ENCODE data around the gene CNPY4.
A peak's percentile ranks its signal among the peaks of the same experiment; 100 is the strongest.
"Not testable (repeated sequence)": the region's sequence is repeated elsewhere in the genome, so short reads cannot be mapped to it uniquely, and the experiment has no call there.

The CNPY4 gene

DNA sequence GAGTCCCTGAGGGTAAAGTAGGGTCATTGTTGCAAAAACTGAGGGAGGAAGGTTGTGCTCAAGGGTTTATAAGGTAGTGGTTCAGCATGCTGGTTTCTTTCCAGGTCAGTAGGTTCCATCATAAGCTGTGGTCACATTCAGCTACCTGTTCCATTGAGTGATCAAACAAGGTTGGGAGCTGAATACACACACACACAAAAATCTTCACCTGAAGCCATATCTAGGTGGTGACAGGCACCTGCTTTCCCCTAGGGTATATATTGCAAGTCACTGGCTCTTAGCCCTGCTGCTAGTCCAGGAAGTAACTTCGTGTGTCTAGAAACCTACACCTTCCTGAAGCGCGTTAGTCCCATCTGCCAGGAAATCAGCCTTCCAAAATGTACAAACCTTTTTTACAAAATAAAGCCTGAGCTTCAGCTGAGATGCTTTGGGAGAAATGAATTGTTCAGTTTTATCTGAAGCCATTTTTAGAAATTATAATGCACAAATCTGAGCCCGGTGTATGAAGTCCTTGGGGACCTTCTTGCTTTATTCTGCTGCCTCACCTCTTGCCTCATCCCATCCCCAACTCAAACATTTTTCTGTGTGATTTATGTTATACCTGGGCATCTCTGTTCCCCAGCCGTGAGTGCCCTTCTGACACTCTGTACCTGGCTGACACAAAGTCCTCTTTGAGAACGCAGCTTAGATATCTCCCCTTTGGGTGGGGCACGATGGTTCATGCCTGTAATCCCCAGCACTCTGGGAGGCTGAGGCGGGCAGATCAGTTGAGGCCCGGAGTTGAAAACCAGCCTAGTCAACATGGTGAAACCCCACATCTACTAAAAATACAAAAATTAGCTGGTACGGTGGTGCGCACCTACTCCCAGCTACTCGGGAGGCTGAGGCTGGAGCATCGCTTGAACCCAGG, 18.7 kb downstream of the CNPY4 start:
- Histone ChIP-seq H3K27me3 (replicated peaks; ENCODE audit: control insufficient read depth, insufficient read depth, low read length) (no peaks in the 10 kb centered on the region), H3K36me3 (ENCODE audit: control insufficient read depth, insufficient read depth, low read length) (no peaks in the 10 kb centered on the region), H3K4me3 (replicated peaks; ENCODE audit: low read depth, low read length) (no peak overlapping the region)
- TF ChIP-seq, protein P1, sequence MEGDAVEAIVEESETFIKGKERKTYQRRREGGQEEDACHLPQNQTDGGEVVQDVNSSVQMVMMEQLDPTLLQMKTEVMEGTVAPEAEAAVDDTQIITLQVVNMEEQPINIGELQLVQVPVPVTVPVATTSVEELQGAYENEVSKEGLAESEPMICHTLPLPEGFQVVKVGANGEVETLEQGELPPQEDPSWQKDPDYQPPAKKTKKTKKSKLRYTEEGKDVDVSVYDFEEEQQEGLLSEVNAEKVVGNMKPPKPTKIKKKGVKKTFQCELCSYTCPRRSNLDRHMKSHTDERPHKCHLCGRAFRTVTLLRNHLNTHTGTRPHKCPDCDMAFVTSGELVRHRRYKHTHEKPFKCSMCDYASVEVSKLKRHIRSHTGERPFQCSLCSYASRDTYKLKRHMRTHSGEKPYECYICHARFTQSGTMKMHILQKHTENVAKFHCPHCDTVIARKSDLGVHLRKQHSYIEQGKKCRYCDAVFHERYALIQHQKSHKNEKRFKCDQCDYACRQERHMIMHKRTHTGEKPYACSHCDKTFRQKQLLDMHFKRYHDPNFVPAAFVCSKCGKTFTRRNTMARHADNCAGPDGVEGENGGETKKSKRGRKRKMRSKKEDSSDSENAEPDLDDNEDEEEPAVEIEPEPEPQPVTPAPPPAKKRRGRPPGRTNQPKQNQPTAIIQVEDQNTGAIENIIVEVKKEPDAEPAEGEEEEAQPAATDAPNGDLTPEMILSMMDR (IDR thresholded peaks at IDR 0.05; ENCODE audit: insufficient read depth, low read length, poor library complexity, severe bottlenecking) = no peak
- DNase-seq (ENCODE audit: extremely low read depth, insufficient read length) = no peak

GRCh38 chr7:100141555-100141949, 22.1 kb downstream of the CNPY4 start:
- Histone ChIP-seq H3K36me3 (ENCODE audit: control insufficient read depth, insufficient read depth, low read length) (no peaks in the 10 kb centered on the region), H3K4me3 (replicated peaks; ENCODE audit: low read depth, low read length) (no peak overlapping the region), H3K27me3 (replicated peaks; ENCODE audit: control insufficient read depth, insufficient read depth, low read length) (no peaks in the 10 kb centered on the region)
- no peak for DNase-seq (ENCODE audit: extremely low read depth, insufficient read length)
- TF ChIP-seq, protein P1 (IDR thresholded peaks at IDR 0.05; ENCODE audit: insufficient read depth, low read length, poor library complexity, severe bottlenecking) = no peak

- TF ChIP-seq, protein P1 (IDR thresholded peaks at IDR 0.05; ENCODE audit: insufficient read depth, low read length, poor library complexity, severe bottlenecking) = no peak
- H3K27me3 ChIP-seq (replicated peaks; ENCODE audit: control insufficient read depth, insufficient read depth, low read length) = no peaks in the 10 kb centered on the region
- H3K36me3 ChIP-seq (ENCODE audit: control insufficient read depth, insufficient read depth, low read length) = no peaks in the 10 kb centered on the region
- no peak for DNase-seq (ENCODE audit: extremely low read depth, insufficient read length)
- H3K4me3 ChIP-seq (replicated peaks; ENCODE audit: low read depth, low read length) = no peak overlapping the region
Measured at GRCh38 chr7:100142461-100142860, 23.0 kb downstream of the CNPY4 start.

GRCh38 chr7:100146350-100146749, 26.9 kb downstream of the CNPY4 start:
- not testable (repeated sequence) for H3K27me3 ChIP-seq (replicated peaks; ENCODE audit: control insufficient read depth, insufficient read depth, low read length); DNase-seq (ENCODE audit: extremely low read depth, insufficient read length); H3K36me3 ChIP-seq (ENCODE audit: control insufficient read depth, insufficient read depth, low read length); H3K4me3 ChIP-seq (replicated peaks; ENCODE audit: low read depth, low read length)

DNA sequence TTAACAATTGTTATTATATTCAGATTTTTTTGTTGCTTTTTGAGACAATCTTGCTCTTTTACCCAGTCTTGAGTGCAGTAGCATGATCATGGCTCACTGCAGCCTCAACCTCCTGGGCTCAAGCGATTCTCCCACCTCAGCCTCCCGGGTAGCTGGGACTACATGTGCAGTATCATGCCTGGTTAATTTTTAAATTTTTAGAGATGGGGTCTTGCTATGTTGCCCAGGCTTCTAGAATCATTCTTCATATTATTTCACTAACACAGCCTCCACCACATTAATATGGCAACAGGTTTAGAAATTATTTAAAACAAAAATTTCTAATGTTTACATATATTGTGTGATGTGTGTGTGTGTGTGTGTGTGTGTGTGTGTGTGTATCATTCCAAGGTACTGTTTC, 27.8 kb downstream of the CNPY4 start:
- TF ChIP-seq, protein P1 (IDR thresholded peaks at IDR 0.05; ENCODE audit: insufficient read depth, low read length, poor library complexity, severe bottlenecking) = no peak
- H3K4me3 ChIP-seq (replicated peaks; ENCODE audit: low read depth, low read length) = no peak overlapping the region
- H3K27me3 ChIP-seq (replicated peaks; ENCODE audit: control insufficient read depth, insufficient read depth, low read length) = no peaks in the 10 kb centered on the region

GRCh38 chr7:100148225-100148558, 28.8 kb downstream of the CNPY4 start:
- Histone ChIP-seq H3K4me3 (replicated peaks; ENCODE audit: low read depth, low read length) (peak overlapping the region; percentile 60), H3K27me3 (replicated peaks; ENCODE audit: control insufficient read depth, insufficient read depth, low read length) (no peaks in the 10 kb centered on the region), H3K36me3 (ENCODE audit: control insufficient read depth, insufficient read depth, low read length) (peaks cover 3% of the 10 kb centered on the region)
- DNase-seq (ENCODE audit: extremely low read depth, insufficient read length) = no peak
- TF ChIP-seq, protein P1 (IDR thresholded peaks at IDR 0.05; ENCODE audit: insufficient read depth, low read length, poor library complexity, severe bottlenecking) = no peak

More for the DNA sequence above, 27.8 kb downstream of the CNPY4 start:
- no peak for DNase-seq (ENCODE audit: extremely low read depth, insufficient read length)
- peaks cover 3% of the 10 kb centered on the region for H3K36me3 ChIP-seq (ENCODE audit: control insufficient read depth, insufficient read depth, low read length)
